Measurements from ENCODE around the gene PABPN1. TPM values are rescaled to one million over a fixed set of nuclear protein-coding genes. Genes with fewer than 3 reads are reported as not detected.

Gene PABPN1
- total RNA-seq, 3 donors from 2014 or later (not counting 1 experiment from before 2014, with no cell fraction given) = 226 to 261 (median 238) TPM

DNA sequence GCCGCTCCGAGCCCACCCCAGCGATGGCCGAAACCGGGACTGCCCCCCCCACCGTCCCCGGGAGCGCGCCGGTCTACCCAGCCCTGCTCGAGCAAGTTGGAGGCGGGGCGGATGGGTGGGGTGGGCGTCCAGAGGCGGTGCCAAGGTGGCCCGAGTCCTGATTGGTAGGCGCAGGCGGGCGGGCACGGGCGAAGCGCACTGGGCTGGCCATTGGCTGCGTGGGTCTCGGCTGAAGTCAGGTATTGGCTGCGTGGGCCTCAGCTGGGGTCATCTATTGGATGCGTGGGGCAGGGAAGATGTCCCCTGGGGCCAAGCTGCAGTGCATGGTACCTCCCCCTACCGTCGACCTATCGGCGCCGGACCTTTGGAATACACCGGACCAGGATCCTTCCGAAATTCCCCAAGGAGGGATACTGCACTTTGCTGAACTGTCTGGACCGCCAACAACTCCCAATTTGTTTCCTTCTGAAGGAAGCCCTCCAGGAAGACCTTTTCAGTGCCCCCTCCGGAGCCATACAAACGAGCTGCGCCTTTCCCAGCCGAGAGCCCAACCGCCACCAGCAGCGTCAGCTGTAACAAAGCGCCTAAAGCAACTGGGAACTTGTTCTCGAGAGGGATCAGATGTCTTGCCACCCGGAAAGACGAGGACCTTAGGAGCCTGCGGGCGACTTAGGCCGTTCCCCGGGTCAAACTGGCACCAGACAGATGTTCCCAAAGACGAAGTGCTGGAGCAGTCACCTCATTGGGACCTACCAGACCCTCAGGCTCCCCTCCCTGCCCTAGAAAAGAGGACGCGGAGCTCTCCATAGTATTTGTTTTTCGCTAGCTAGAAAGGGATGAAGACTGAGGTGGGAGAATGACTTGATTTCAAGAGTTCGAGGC lies 35.0 kb upstream of the PABPN1 start, which contains the start of gene HOMEZ:
Gene HOMEZ, minus strand, starts transcription at position 113 of the 882 bp plus-strand sequence. CDS start 180 bp downstream, outside the sequence.
- TF ChIP-seq, protein P1, sequence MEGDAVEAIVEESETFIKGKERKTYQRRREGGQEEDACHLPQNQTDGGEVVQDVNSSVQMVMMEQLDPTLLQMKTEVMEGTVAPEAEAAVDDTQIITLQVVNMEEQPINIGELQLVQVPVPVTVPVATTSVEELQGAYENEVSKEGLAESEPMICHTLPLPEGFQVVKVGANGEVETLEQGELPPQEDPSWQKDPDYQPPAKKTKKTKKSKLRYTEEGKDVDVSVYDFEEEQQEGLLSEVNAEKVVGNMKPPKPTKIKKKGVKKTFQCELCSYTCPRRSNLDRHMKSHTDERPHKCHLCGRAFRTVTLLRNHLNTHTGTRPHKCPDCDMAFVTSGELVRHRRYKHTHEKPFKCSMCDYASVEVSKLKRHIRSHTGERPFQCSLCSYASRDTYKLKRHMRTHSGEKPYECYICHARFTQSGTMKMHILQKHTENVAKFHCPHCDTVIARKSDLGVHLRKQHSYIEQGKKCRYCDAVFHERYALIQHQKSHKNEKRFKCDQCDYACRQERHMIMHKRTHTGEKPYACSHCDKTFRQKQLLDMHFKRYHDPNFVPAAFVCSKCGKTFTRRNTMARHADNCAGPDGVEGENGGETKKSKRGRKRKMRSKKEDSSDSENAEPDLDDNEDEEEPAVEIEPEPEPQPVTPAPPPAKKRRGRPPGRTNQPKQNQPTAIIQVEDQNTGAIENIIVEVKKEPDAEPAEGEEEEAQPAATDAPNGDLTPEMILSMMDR (IDR thresholded peaks at IDR 0.05) = no peak
- Histone ChIP-seq H3K36me3 (ENCODE audit: control insufficient read depth, insufficient read depth, low read length) (no peaks in the 10 kb centered on the region), H3K4me3 (ENCODE audit: low read length) (peak within 1 kb of the TSS; percentile 69), H3K27me3 (ENCODE audit: control insufficient read depth, insufficient read depth, low read length) (no peaks in the 10 kb centered on the region), H3K4me1 (ENCODE audit: control insufficient read depth, insufficient read depth, low read length) (peaks cover 10% of the 10 kb centered on the region), H3K9me3 (ENCODE audit: control insufficient read depth, insufficient read depth, low read length) (no peaks in the 10 kb centered on the region), H3K27ac (ENCODE audit: low read length) (peak within 1 kb of the TSS; percentile 78)
- DNase-seq (peak; percentile 97), ATAC-seq (peak; percentile 94 to 99 (median 97))
- 1% methylated on average over 53 of the region's 53 CpGs for WGBS (ENCODE audit: insufficient coverage)
- H3K4me3 Mint-ChIP-seq = peak within 1 kb of the TSS; percentile 95
- H3K4me1 Mint-ChIP-seq = peaks cover 13 to 18% of the 10 kb centered on the region in 2 donors
- intact Hi-C loops (cut with micrococcal nuclease) = loop anchor here (1.0 kb wide), 2 partner anchors 15 to 35 kb away; partner anchors contain the start of gene PABPN1
- no peaks in the 10 kb centered on the region for H3K27me3 Mint-ChIP-seq (ENCODE audit: low read depth in 2 of 2)
- no peaks in the 10 kb centered on the region for H3K9me3 Mint-ChIP-seq
- H3K27ac Mint-ChIP-seq = peak within 1 kb of the TSS; percentile 90 to 94
- no peaks in the 10 kb centered on the region for H3K36me3 Mint-ChIP-seq

DNA sequence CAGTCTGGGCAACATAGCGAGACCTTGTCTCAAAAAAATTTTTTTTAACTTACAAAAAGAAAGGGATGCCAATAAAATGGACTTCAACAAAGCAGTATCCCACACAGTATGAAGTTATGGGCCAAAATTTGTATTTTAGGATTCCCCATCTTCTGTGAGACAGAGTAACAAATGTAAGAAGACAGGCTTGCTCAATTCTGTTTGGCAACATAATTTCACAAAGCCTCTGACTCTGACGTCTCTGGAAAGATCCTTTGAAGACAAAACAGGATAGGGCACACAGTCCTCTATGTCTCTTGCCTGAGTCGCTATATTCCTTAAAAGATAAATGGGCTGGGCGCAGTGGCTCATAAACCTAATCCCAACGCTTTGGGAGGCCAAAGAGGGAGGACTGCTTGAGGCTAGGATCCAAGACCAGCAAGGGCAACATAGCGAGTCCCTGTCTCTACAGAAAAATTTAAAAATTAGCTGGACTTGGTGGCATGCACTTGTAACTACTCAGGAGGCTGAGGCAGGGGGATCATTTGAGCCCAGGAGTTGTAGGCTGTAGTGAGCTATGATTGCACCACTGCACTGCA lies 34.3 kb upstream of the PABPN1 start:
- H3K9me3 ChIP-seq (ENCODE audit: control insufficient read depth, insufficient read depth, low read length) = no peaks in the 10 kb centered on the region
- H3K4me1 Mint-ChIP-seq = peaks cover 13 to 18% of the 10 kb centered on the region in 2 donors
- H3K4me3 ChIP-seq (ENCODE audit: low read length) = peak overlapping the region; percentile 69
- 72% methylated on average over 6 of the region's 6 CpGs for WGBS (ENCODE audit: insufficient coverage)
- peak overlapping the region; percentile 95 for H3K4me3 Mint-ChIP-seq
- H3K4me1 ChIP-seq (ENCODE audit: control insufficient read depth, insufficient read depth, low read length) = peaks cover 10% of the 10 kb centered on the region
- no peaks in the 10 kb centered on the region for H3K36me3 Mint-ChIP-seq
- H3K36me3 ChIP-seq (ENCODE audit: control insufficient read depth, insufficient read depth, low read length) = no peaks in the 10 kb centered on the region
- H3K27me3 Mint-ChIP-seq (ENCODE audit: low read depth in 2 of 2) = no peaks in the 10 kb centered on the region
- no peak for ATAC-seq
- no peaks in the 10 kb centered on the region for H3K27me3 ChIP-seq (ENCODE audit: control insufficient read depth, insufficient read depth, low read length)
- peak overlapping the region; percentile 90 to 94 for H3K27ac Mint-ChIP-seq
- intact Hi-C loops (cut with micrococcal nuclease) = loop anchor here (1.0 kb wide), 2 partner anchors 14 to 34 kb away; partner anchors contain the start of gene PABPN1
- DNase-seq = no peak
- peak overlapping the region; percentile 73 for H3K27ac ChIP-seq (ENCODE audit: low read length)
- TF ChIP-seq, protein P1 (IDR thresholded peaks at IDR 0.05) = no peak
- H3K9me3 Mint-ChIP-seq = no peaks in the 10 kb centered on the region

DNA sequence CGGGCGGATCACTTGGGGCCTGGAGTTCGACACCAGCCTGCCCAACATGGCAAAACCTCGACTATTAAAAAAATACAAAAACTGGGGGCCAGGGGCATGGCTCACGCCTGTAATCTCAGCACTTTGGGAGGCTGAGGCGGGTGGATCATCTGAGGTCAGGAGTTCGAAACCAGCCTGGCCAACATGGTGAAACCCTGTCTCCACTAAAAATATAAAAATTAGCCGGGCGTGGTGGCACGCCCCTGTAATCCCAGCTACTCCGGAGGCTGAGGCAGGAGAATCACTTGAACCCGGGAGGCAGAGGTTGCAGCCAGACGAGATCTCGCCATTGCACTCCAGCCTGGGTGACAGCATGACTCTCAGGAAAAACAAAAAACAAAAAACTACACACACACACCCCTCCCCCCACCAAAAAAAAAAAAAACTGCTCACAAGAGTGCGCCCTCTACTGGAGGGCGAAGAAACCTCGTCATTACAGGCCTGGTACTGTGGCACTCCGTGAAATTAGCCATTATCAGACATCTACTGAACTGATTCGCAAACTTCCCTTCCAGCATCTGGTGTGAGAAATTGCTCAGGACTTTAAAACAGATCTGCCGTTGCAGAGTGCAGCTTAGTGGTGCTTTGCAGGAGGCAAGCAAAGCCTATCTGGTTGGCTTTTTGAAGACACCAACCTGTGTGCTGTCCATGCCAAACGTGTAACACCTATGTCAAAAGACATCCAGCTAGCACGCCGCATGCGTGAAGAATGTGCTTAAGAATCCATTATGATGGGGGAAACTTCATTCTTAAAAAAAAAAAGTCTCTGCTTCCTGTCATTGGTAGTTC lies 26.3 kb upstream of the PABPN1 start:
- TF ChIP-seq, protein P1 (IDR thresholded peaks at IDR 0.05) = peak; percentile 86
- DNase-seq (peak; percentile 51 to 89), ATAC-seq (peak; percentile 91 to 94 (median 93))
- Mint-ChIP-seq H3K4me3 (peak overlapping the region; percentile 47), H3K4me1 (peaks cover 7 to 8% of the 10 kb centered on the region in 2 donors), H3K9me3 (no peaks in the 10 kb centered on the region), H3K27ac (peak overlapping the region; percentile 68 to 77), H3K27me3 (ENCODE audit: low read depth in 2 of 2) (no peaks in the 10 kb centered on the region), H3K36me3 (no peaks in the 10 kb centered on the region)
- peaks cover 15% of the 10 kb centered on the region for H3K36me3 ChIP-seq (ENCODE audit: control insufficient read depth, insufficient read depth, low read length)
- intact Hi-C loops (cut with micrococcal nuclease) = no loop called here
- no peaks in the 10 kb centered on the region for H3K27me3 ChIP-seq (ENCODE audit: control insufficient read depth, insufficient read depth, low read length)
- no peak overlapping the region for H3K4me3 ChIP-seq (ENCODE audit: low read length)
- no peaks in the 10 kb centered on the region for H3K9me3 ChIP-seq (ENCODE audit: control insufficient read depth, insufficient read depth, low read length)
- WGBS (ENCODE audit: insufficient coverage) = 36% methylated on average over 24 of the region's 24 CpGs
- peaks cover 11% of the 10 kb centered on the region for H3K4me1 ChIP-seq (ENCODE audit: control insufficient read depth, insufficient read depth, low read length)
- peak overlapping the region; percentile 8 for H3K27ac ChIP-seq (ENCODE audit: low read length)
